ENCODE measurements around the gene CPEB1. TPM values are rescaled to one million over a fixed set of nuclear protein-coding genes. Genes with fewer than 3 reads are reported as not detected.

The CPEB1 gene
- total and polyA plus RNA-seq, 2 of the 13 experiments (the other 11 are each of a cell fraction or from before 2014, with no cell fraction given) = 0.03 to 0.07 TPM

- ChIA-PET CTCF (ENCODE audit: low intra/inter-chr PET ratio, low total read pairs) (no interaction called here), POLR2A (no interaction called here)
- no peaks in the 10 kb centered on the region for H4K20me1 ChIP-seq (ENCODE audit: insufficient read depth, low read length)
- in situ Hi-C loops (cut with HindIII; ENCODE audit: extremely low pct_ligation_motif_present, low pct_unique_long_range_greater_than_20kb) = no loop called here
- no peaks in the 10 kb centered on the region for H3K9me3 ChIP-seq (ENCODE audit: low read length)
- no TSS peak for BruUV-seq (replicated peaks)
- TF ChIP-seq STAG1 (CRISPR knock-in tag; IDR thresholded peaks at IDR 0.05) (peak; percentile 41), TMF1 (CRISPR knock-in tag; IDR thresholded peaks at IDR 0.05; ENCODE audit: low read depth) (no peak), KAT8 (CRISPR knock-in tag; IDR thresholded peaks at IDR 0.05) (no peak), ZNF281 (CRISPR knock-in tag; IDR thresholded peaks at IDR 0.05; ENCODE audit: borderline replicate concordance) (no peak), CTCF (CRISPR knock-in tag; IDR thresholded peaks at IDR 0.05) (peak; percentile 44)
- TF ChIP-seq, protein P1, sequence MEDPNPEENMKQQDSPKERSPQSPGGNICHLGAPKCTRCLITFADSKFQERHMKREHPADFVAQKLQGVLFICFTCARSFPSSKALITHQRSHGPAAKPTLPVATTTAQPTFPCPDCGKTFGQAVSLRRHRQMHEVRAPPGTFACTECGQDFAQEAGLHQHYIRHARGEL (CRISPR knock-in tag; IDR thresholded peaks at IDR 0.05) = no peak
- ATAC-seq = peak; percentile 79
- H3K4me3 ChIP-seq (replicated peaks in 1 of 3; ENCODE audit: insufficient read depth in 1 of 3, low read depth in 2 of 3, low read length in 3 of 3) = no peak overlapping the region
- H2AFZ ChIP-seq (ENCODE audit: low read length) = no peak overlapping the region
- no peaks in the 10 kb centered on the region for H3K79me2 ChIP-seq (ENCODE audit: insufficient read depth, low read length)
- FAIRE-seq = no peak
- H3K9ac ChIP-seq (ENCODE audit: insufficient read depth, low read depth, low read length) = no peak overlapping the region
- H3K36me3 ChIP-seq (replicated peaks in 1 of 2; ENCODE audit: control insufficient read depth in 1 of 2, insufficient read depth in 2 of 2, low read length in 2 of 2) = no peaks in the 10 kb centered on the region
- no peak overlapping the region for H3K4me2 ChIP-seq (ENCODE audit: low read depth, low read length)
- intact Hi-C loops (cut with micrococcal nuclease; ENCODE audit: unreplicated experiment) = no loop called here
- no peak overlapping the region for H3K27ac ChIP-seq (ENCODE audit: extremely low read length, insufficient read depth, low read length)
- WGBS (ENCODE audit: low lambda C conversion rate) = 0% methylated on average over 1 of the region's 1 CpG
- peak; percentile 8 for DNase-seq (ENCODE audit: low spot score)
- H3K27me3 ChIP-seq (ENCODE audit: control insufficient read depth in 1 of 2, insufficient read depth in 2 of 2, low read length in 2 of 2) = no peaks in the 10 kb centered on the region; a peak in 2 of 5 replicates
- no peaks in the 10 kb centered on the region for H3K4me1 ChIP-seq (ENCODE audit: insufficient read depth, low read length)
These were observed 25.2 kb downstream of the CPEB1 start for GRCh38 chr15:82621970-82622369.

All from HepG2 (cell line).